Measurements from ENCODE around the gene PPAN.

DNA sequence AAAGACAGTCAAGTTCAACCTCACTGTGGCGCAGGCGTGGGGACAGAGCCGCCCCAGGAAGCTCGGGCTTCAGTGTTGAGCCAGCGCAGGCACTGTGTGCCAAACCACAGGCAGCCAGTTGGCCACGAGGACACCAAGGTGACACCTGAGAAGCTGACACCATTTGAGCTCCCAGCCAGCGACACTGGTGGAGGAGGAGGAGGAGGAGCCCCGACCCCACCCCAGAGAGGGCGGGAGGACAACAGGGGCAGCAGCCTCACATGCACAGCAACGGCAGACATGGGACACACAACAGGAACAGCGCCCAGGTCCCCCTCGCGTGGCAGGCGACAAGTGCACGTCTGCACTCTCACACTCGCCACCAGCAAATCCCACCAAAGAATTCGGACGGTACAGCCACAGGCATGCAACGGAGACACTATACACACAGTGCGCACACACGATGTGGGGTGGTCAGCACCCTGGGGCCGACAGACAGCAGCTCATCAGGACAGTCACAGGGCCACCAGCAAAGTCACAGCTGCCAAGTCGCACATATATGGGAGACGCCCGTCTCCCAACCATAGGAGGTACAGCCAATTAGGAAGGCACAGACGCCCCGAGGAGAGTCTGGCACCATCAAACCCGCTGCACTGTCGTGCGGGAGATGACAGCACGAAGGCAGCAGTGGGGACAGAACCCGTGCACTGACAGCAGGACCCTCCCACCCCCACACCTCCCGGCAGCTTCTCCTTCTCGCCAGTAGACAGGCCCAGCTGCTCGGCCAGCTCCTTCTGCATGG lies 10.1 kb downstream of the PPAN start:
- TF ChIP-seq CTBP1 (IDR thresholded peaks at IDR 0.05; ENCODE audit: borderline replicate concordance) (no peak), NFRKB (IDR thresholded peaks at IDR 0.05) (no peak), ZNF384 (IDR thresholded peaks at IDR 0.05) (no peak), FOXM1 (IDR thresholded peaks at IDR 0.05; ENCODE audit: borderline replicate concordance) (no peak), ELF4 (IDR thresholded peaks at IDR 0.05) (no peak), BHLHE40 (IDR thresholded peaks at IDR 0.05; ENCODE audit: borderline replicate concordance) (no peak), PKNOX1 (IDR thresholded peaks at IDR 0.05) (no peak)
